Thoracic aorta (tissue), 2 donors: ENCODE results near the gene KTI12. TPM values are rescaled to one million over a fixed set of nuclear protein-coding genes. Genes with fewer than 3 reads are reported as not detected.
"Not testable (repeated sequence)": the region's sequence is repeated elsewhere in the genome, so short reads cannot be mapped to it uniquely, and the experiment has no call there.

Experiments
- ATAC-seq: fragments of 150-250 bp; one replicate; pipeline ENCODE4 v1.8.0; 2017; ENCODE audit warnings: low read depth; ENCODE audit not compliant: insufficient number of reproducible peaks, low FRiP score
- DNase-seq: peaks from one replicate; pipeline ENCODE4 v3.0.0-alpha.2; 2020; ENCODE audit warnings: low spot score
- H3K27ac ChIP-seq, 2 donors: fragments of 200-600 bp; sonication (generic); 1 replicate in 1 of 2; 2 replicates in 1 of 2; pipeline ENCODE4 v1.5.1; 2016; ENCODE audit warnings: mild to moderate bottlenecking in 2 of 2, moderate library complexity in 2 of 2
- H3K27me3 ChIP-seq: fragments of 200-600 bp; sonication (generic); replicated peaks from 2 replicates; pipeline ENCODE4 v1.6.0; 2016; ENCODE audit warnings: mild to moderate bottlenecking; ENCODE audit not compliant: insufficient read depth
- H3K36me3 ChIP-seq: fragments of 200-600 bp; sonication (generic); one replicate; pipeline ENCODE4 v1.5.1; 2016
- H3K4me1 ChIP-seq, 2 donors: fragments of 200-600 bp; sonication (generic); 1 replicate in 1 of 2; 2 replicates in 1 of 2; pipeline versions ENCODE4 v1.5.1 to v1.6.0; 2016; ENCODE audit warnings: low read depth in 2 of 2, mild to moderate bottlenecking in 1 of 2; ENCODE audit not compliant: control insufficient read depth in 1 of 2
- H3K4me3 ChIP-seq: fragments of 200-600 bp; sonication (generic); 2 replicates; pipeline ENCODE4 v1.5.1; 2016; ENCODE audit warnings: mild to moderate bottlenecking
- H3K9me3 ChIP-seq: fragments of 200-600 bp; sonication (generic); 2 replicates; pipeline ENCODE4 v1.5.1; 2016
- CTCF ChIP-seq: fragments of 200-600 bp; sonication (generic); IDR thresholded peaks from one replicate; pipeline ENCODE4 v1.5.1; 2019; ENCODE audit warnings: antibody characterized with exemption
- total RNA-seq, 2 donors: library from RNA; depleted of rRNA; stranded (reverse); fragments of >200 nt; gene quantifications; one replicate each; pipeline versions ENCODE4 v1.1.0 to v1.2.3, GENCODE V29; 2016

Gene KTI12
- 10 to 100 TPM in 1 of 2 donors, 1 to 10 TPM in 1; 5.4 to 16.2 TPM for total RNA-seq

- no peak for TF ChIP-seq CTCF
- Histone ChIP-seq H3K4me3 (peak within 1 kb of the TSS; percentile 84), H3K36me3 (no peaks in the 10 kb centered on the region), H3K4me1 (peaks cover 21 to 28% of the 10 kb centered on the region in 2 donors), H3K9me3 (no peaks in the 10 kb centered on the region), H3K27me3 (no peaks in the 10 kb centered on the region), H3K27ac (peak within 1 kb of the TSS; percentile 88 to 91)
- DNase-seq (peak; percentile 54), ATAC-seq (peak; percentile 90)
Measured at GRCh38 chr1:52033190-52034049, at the start of gene KTI12. TSS of gene KTI12 (minus strand) at chr1:52033810. CDS start at chr1:52033761, 49 bp downstream.

- DNase-seq (no peak), ATAC-seq (no peak)
- H3K9me3 ChIP-seq, result no peaks in the 10 kb centered on the region
- no peaks in the 10 kb centered on the region for H3K27me3 ChIP-seq
- H3K36me3 ChIP-seq, result no peaks in the 10 kb centered on the region
- no peak for TF ChIP-seq CTCF
- H3K27ac ChIP-seq, result no peak overlapping the region
- H3K4me3 ChIP-seq, result no peak overlapping the region
- no peaks in the 10 kb centered on the region for H3K4me1 ChIP-seq
Measured at GRCh38 chr1:52080014-52080415, 46.4 kb upstream of the KTI12 start.

- H3K36me3 ChIP-seq, H3K9me3 ChIP-seq: not testable (repeated sequence)
Measured at GRCh38 chr1:52077277-52077676, 43.7 kb upstream of the KTI12 start.

GRCh38 chr1:52072291-52072690, 38.7 kb upstream of the KTI12 start:
- no peak for DNase-seq
- no peak for TF ChIP-seq CTCF
- no peaks in the 10 kb centered on the region for H3K27me3 ChIP-seq
- no peak for ATAC-seq
- peaks cover 2% of the 10 kb centered on the region for H3K36me3 ChIP-seq
- H3K9me3 ChIP-seq, result no peaks in the 10 kb centered on the region
- H3K4me3 ChIP-seq, result no peak overlapping the region
- H3K4me1 ChIP-seq, result no peaks in the 10 kb centered on the region
- H3K27ac ChIP-seq, result no peak overlapping the region

More at GRCh38 chr1:52077277-52077676, 43.7 kb upstream of the KTI12 start:
- not testable (repeated sequence) for H3K27me3 ChIP-seq, H3K27ac ChIP-seq, ATAC-seq, H3K4me3 ChIP-seq, H3K4me1 ChIP-seq, DNase-seq

- Histone ChIP-seq H3K36me3 (peaks cover 13% of the 10 kb centered on the region), H3K4me1 (no peaks in the 10 kb centered on the region), H3K27me3 (no peaks in the 10 kb centered on the region), H3K27ac (no peak overlapping the region), H3K9me3 (no peaks in the 10 kb centered on the region), H3K4me3 (no peak overlapping the region)
- TF ChIP-seq CTCF, result no peak
- no peak for DNase-seq
- ATAC-seq, result no peak
Measured at GRCh38 chr1:52070704-52071103, 37.1 kb upstream of the KTI12 start.
